Breast epithelium (tissue), 3 donors: ENCODE data around the gene ITPR3.

Experiments used
- CTCF ChIP-seq, 3 donors: fragments of 450-650 bp; IDR thresholded peaks; one replicate each; pipeline ENCODE4 v1.5.1; 2016 to 2017; ENCODE audit warnings: antibody characterized with exemption in 3 of 3, mild to moderate bottlenecking in 3 of 3, moderate library complexity in 3 of 3
- POLR2A ChIP-seq: fragments of 450-650 bp; IDR thresholded peaks from one replicate; pipeline ENCODE4 v1.6.1; 2016; ENCODE audit warnings: antibody characterized with exemption, mild to moderate bottlenecking, moderate library complexity
- POLR2AphosphoS5 ChIP-seq, 3 donors: sonication (generic); formaldehyde crosslinking; IDR thresholded peaks; one replicate each; pipeline ENCODE4 v1.6.1; 2017; ENCODE audit warnings: antibody characterized with exemption in 3 of 3

DNA sequence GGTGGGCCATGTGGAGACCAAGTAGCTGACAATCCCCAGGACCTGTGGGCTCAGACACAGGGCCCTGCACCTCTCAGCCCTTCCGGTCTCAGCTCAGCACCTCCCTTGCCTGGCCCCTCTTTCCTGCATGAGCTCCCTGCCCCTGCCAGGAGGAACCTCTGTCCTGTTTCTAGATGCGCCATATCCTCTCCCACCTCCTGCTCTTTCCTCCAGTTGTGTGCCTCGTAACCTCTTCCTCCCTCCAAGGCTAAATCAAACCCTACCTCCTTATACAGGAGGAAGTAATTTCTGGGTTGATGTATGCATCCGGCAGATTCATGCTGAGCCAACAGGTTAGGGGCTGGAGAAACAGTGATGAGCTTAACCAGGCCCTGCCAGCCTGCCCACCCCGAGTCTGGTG lies 30.9 kb downstream of the ITPR3 start:
- TF ChIP-seq CTCF (IDR thresholded peaks at IDR 0.05) (no peak), POLR2A (no peak), POLR2AphosphoS5 (IDR thresholded peaks at IDR 0.05) (no peak)
